ENCODE data around the gene CCDC60.

CCDC60 gene

DNA sequence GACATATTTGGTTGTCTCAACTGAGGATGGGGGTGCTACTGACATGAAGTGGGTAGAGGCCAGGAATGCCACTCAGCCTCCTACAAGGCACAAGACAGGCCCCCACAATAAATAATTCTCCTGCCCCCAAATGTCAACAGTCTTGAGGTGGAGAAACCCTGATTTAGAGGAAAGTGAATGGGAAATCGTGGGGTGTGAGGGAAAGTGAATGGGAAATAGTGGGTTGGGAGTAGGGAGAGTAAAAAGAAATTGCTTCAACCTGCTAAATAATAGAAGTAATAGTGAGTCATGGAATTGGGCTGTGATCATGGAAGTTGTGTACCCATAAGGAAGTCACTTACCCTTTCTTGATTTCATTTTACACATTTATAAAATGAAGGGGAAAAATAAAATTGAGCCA lies 242.4 kb downstream of the CCDC60 start:
- no peak overlapping the region for H3K4me3 ChIP-seq (ENCODE audit: low read length)
- DNase-seq (ENCODE audit: low read depth, low spot score): no peak

DNA sequence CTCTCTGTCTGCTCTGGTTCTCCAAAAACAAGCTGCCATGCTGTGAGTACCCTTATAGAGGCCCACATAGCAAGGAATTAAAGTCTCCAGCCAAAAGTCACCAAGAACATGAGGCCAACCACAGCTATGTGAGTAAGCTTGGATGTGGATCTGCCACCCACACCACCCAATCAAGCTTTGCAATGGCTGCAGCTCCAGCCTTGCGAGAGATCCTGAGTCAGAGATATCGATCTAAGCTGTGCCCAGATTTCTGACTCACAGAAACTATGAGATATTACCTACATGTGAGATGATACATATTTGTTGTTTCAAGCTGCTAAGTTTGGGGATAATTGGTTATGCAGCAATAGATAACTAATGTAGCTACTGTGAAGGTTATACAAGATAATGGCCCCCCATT lies 243.6 kb downstream of the CCDC60 start:
- DNase-seq (ENCODE audit: low read depth, low spot score): no peak
- no peak overlapping the region for H3K4me3 ChIP-seq (ENCODE audit: low read length)

DNA sequence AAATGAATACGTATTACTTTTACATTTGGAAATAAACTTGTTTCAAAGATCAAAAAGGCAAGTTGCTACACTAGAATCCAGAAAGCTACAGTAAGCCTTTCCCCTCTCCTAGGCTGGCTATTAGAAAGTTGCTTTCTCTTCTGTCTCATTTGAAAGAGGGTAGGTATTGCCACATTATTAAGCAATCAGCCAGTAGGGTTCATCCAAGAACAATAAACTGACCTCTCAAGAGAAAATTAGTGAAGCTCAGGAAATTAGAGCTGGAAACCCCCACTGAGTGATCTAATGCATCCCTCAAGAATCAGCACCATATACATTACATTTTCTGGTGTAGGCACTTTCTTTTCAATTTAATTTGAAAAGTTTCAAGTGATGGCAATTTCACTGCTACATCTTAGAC lies 254.6 kb downstream of the CCDC60 start:
- no peak for DNase-seq (ENCODE audit: low read depth, low spot score)
- H3K4me3 ChIP-seq (ENCODE audit: low read length): no peak overlapping the region

- H3K4me3 ChIP-seq (ENCODE audit: low read length): no peak overlapping the region
- DNase-seq (ENCODE audit: low read depth, low spot score): no peak
Measured at GRCh38 chr12:119589634-119590033, 255.1 kb downstream of the CCDC60 start.
